GM21367 (cell line): ENCODE measurements around the gene LCAT.

Experiments used
- ATAC-seq: cut with Tn5 transposase; IDR thresholded peaks from one replicate; pipeline ENCODE4 v1.9.1; 2021; ENCODE audit not compliant: unreplicated experiment

Gene LCAT

GRCh38 chr16:67934306-67935100 is 9.4 kb downstream of the LCAT start:
- ATAC-seq, result no peak

- ATAC-seq, result no peak
Observed at GRCh38 chr16:67933805-67934204, 10.1 kb downstream of the LCAT start.

DNA sequence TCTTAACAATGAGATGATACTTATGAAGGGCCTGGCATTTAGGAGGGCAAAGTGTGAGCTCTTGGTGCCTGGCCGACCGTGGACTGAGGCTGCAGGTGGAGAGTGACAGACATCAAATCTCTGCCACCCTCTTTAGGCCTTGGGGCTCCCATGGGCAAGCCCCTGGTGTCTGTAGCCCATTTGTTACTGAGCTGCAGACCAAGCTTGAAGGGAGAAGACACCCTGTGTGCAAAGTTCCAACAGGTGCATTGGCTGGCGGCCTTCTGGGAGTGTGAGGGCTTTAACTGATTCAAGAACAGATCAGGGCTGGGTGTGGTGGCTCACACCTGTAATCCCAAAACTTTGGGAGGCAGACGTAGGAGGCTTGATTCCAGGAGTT is 11.5 kb downstream of the LCAT start:
- no peak for ATAC-seq

DNA sequence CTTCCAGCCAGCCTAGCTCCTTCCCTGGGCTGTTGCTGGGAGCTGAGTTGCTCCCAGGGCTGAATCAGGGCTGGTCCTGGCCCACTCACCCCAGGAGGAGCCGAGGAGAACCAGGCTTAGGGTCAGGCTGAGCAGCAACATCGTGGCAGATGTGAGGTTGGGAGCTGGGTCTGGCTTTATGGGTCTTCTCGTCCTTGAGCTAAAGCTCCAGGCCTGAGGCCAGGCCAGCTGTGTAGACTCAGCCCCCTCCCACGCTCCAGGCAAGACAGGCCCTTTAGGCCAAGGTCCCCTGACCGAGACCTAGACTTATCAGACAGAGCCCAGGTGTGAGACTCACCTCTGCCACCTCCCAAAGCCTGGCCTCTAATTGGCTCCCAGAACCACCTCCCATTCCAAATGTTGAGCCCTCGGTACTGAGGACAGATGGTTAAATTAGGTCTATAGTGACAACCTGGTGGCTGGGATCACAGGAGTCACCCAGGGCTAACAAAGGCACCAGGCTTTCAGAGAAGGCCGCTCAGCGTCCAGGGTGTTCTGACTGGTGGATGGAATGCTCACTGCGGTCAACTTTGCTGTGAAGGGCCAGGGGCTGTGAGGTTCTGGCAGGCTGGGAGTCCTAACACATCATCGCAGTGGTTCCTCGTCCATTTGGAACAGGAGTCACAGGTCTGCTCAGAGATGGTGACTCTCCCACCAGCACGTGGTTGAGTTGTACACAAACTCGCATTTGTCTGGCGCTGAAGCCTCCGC is 12.0 kb downstream of the LCAT start, which contains the start of gene CTRL:
Gene CTRL, minus strand, starts transcription at position 151 of the 750 bp plus-strand sequence. Its CDS starts 10 bp downstream, at position 141.
- ATAC-seq, result no peak

GRCh38 chr16:67930678-67931211 is 13.2 kb downstream of the LCAT start:
- no peak for ATAC-seq

- no peak for ATAC-seq
Observed at GRCh38 chr16:67930191-67930590, 13.7 kb downstream of the LCAT start.

- ATAC-seq, result no peak
Observed at GRCh38 chr16:67928561-67929364, 15.2 kb downstream of the LCAT start.

DNA sequence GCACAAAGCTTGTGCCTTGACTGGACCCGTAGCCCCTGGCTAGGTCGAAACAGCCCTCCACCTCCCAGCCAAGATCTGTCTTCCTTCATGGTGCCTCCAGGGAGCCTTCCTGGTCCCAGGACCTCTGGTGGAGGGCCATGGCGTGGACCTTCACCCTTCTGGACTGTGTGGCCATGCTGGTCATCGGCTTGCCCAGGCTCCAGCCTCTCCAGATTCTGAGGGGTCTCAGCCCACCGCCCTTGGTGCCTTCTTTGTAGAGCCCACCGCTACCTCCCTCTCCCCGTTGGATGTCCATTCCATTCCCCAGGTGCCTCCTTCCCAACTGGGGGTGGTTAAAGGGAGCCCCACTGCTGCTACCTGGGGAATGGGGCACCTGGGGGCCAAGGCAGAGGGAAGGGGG is 15.8 kb downstream of the LCAT start:
- no peak for ATAC-seq

DNA sequence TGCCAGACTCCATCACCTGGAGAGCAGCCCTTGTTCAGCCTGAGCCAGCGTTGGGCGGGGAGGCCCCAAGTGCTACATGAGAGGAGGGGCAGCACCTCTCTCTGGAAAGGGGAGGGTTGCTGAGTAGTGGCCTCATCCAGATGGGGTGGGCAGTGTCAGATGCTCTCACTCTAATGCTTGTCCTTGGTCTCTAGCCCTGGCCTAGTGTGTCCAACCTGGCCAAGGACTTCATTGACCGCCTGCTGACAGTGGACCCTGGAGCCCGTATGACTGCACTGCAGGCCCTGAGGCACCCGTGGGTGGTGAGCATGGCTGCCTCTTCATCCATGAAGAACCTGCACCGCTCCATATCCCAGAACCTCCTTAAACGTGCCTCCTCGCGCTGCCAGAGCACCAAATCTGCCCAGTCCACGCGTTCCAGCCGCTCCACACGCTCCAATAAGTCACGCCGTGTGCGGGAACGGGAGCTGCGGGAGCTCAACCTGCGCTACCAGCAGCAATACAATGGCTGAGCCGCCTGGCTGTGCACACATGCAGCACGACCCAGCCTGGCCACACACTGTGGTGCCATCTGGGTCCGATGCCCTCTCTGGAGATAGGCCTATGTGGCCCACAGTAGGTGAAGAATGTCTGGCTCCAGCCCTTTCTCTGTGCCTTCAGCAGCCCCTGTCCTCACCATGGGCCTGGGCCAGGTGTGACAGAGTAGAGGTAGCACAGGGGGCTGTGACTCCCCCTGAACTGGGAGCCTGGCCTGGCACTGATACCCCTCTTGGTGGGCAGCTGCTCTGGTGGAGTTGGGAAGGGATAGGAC is 16.6 kb downstream of the LCAT start:
- ATAC-seq, result no peak

GRCh38 chr16:67926181-67926750 is 17.7 kb downstream of the LCAT start:
- ATAC-seq, result no peak

DNA sequence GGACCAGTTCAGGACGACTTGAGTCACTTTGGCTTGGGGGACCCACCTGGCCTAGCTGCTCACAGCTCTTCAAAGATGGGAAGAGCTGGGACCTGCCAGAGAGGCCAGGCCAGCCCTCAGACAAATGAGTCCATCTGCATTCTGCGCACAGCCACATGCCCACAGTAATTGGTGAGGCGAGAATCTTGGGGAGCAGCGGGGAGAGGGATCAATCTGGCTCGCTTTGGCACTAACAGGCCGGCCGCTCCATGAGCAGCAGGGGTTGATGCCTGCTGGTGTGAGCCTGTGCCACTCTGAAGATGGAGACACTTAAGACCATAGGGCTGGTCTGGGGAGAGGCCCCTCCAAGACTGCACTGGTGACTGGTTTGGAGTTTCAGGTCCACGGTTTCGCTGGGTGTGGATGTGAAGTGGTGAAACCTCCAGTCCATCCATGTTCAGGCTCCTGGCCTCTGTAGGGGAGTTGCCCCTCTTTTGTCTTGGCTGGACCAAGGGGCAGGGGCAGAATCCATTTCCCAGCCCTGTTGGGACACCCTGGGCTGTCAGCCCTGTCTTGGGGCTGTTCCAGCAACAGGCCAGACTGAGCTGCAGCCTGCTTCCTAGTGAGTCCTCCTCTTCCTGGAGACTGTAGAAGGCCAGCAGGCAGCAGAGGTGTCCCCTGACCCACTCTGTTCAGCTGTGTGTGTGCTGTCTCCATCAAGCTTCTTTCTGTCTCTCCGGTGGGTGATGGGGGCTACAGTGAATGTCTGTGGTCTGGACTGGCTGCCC is 19.6 kb downstream of the LCAT start:
- ATAC-seq, result no peak

DNA sequence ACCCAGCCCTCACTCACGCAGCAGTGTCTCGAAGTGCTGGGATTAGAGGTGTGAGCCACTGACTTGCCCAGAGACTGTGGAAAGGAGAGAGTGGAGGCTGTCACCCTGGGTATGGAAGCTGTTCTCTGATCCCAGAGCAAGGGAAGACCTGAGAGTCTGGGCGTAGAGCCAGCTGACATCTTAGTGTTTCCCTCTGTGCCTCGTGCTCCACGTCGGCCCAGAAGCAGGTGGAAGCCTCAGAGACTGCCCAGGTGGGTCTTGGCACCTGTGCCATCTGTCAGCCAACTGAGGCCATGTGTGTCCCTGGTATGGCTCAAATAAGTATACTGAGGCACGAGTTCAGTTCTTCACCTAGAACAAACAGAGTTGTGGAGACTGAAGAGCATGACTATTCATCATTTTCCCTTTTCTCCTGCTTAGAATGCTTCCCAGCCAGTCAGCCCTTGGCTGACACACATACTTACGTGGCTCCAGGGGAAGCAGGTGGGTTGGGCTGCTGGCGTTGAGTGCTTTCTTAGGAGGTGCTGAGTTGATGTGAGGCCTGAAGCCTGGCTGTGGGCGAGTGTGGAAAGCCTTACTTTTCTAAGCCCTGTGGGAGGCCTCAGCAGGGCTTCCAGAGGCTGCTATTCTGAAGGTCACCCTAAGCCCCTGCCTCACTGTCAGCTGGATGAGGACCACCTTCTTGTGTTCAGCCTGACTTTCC is 20.4 kb downstream of the LCAT start:
- ATAC-seq, result no peak

DNA sequence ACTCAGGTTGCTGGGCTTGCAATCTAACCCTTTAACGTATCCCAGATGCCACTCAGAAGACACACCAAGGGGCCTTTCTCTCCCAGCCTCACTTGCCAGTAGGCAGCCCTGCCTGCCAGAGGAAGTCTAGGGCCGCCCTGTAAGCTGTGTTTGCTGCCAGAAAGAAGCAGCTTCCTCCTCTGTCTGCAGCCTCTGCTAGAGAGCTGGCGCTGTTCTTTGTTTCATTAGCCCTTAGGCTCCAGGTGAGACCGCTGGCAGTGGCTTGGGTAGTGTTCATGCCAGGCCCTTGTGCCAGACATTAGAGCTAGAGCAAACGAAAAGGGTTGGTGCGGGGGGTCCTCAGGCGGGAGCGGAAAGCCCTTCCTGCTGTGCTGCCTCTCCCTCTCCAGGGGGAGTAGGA is 21.2 kb downstream of the LCAT start:
- ATAC-seq, result no peak

- ATAC-seq, result no peak
Observed at GRCh38 chr16:67922221-67922620, 21.7 kb downstream of the LCAT start.

DNA sequence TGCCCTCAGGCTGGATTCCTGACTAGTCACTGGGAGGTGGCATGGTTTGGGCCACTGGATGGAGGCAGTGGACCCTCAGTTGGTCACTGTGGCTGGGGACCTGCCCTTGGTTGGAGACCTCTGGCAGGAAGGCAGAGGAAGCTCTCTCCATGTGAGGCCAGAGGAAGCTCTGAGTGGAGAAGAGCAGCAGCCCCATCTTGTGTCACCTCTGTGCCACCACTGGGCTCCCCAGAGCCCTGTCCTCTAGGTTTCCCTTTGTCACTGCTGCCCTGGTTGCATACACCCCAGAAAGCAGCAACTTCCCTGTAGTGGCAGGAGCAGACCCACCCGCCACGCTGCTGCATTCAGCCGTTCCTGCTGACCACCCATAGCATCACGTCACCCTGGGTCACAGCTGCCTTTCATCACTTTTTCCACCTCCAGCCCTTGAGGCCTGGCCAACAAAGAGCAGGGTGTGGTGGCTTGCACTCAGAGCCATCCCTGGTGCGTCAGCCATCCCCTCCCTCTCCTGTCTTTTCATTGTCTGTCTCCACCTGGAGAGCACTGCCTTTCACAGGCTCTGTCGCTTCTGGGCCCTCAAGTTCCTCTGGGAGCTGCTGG is 24.2 kb downstream of the LCAT start:
- no peak for ATAC-seq

DNA sequence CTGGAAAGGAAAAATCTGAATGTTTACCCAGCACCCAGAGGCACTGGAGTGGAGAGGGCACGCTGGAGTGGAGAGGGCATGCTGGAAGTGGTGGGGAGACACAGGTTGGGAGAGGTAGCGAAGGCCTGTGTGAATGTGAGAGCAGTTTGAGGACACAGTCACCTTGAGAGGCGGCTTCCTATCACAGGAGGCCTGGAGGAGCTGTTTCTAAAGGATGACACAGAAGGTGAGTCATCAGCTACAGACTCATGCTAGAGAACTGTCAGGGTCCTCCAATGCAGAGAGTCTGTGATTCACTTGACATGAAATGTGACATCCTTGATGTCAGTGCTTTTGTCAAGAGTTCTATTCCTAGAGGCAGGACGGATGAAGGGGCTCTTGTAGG is 26.1 kb downstream of the LCAT start:
- no peak for ATAC-seq

- no peak for ATAC-seq
Observed at GRCh38 chr16:67917140-67917851, 26.6 kb downstream of the LCAT start.
